ENCODE results near the gene PCDHA7.
"Not testable (repeated sequence)": the region's sequence is repeated elsewhere in the genome, so short reads cannot be mapped to it uniquely, and the experiment has no call there.

The PCDHA7 gene

DNA sequence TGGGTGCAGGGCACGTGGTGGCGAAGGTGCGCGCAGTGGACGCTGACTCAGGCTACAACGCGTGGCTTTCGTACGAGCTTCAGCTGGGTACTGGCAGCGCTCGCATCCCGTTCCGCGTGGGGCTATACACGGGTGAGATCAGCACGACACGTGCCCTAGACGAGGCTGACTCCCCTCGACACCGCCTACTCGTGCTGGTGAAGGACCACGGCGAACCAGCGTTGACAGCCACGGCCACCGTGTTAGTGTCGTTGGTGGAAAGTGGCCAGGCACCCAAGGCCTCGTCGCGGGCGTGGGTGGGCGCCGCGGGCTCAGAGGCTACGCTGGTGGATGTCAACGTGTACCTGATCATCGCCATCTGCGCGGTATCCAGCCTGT is 37.4 kb upstream of the PCDHA7 start:
- TF ChIP-seq, protein P1, sequence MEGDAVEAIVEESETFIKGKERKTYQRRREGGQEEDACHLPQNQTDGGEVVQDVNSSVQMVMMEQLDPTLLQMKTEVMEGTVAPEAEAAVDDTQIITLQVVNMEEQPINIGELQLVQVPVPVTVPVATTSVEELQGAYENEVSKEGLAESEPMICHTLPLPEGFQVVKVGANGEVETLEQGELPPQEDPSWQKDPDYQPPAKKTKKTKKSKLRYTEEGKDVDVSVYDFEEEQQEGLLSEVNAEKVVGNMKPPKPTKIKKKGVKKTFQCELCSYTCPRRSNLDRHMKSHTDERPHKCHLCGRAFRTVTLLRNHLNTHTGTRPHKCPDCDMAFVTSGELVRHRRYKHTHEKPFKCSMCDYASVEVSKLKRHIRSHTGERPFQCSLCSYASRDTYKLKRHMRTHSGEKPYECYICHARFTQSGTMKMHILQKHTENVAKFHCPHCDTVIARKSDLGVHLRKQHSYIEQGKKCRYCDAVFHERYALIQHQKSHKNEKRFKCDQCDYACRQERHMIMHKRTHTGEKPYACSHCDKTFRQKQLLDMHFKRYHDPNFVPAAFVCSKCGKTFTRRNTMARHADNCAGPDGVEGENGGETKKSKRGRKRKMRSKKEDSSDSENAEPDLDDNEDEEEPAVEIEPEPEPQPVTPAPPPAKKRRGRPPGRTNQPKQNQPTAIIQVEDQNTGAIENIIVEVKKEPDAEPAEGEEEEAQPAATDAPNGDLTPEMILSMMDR (IDR thresholded peaks at IDR 0.05; ENCODE audit: insufficient read depth, low read depth, low read length, missing control alignments): no peak
- DNase-seq (ENCODE audit: low read depth): no peak
- no peak overlapping the region for H3K4me3 ChIP-seq (ENCODE audit: low read depth, low read length)

DNA sequence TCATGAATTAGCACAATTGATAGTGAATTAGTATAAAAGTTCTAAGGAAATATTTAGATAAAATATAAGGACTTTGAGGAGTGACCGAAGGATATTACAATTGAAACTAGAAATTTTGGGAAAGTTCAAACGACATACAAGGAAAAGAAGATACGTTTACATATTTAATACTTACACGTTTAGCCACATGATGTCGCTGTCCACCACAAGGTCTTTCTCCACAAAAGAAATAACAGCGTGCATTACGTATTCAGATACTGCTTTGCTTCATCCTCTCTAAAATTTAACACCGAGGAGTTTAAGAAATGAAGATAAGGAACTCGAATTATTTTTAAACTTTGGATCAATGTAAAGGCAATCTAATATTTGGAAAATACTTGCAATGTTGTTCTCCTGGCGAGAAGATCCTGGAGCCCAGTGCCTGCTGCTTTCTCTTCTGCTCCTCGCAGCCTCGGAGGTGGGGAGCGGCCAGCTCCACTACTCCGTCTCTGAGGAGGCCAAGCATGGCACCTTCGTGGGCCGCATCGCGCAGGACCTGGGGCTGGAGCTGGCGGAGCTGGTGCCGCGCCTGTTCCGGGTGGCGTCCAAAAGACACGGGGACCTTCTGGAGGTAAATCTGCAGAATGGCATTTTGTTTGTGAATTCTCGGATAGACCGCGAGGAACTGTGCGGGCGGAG is 33.1 kb upstream of the PCDHA7 start, which contains the start of gene PCDHA3:
PCDHA3 (plus strand) TSS at position 242 of the 678 bp plus-strand sequence.
- TF ChIP-seq, protein P1 (IDR thresholded peaks at IDR 0.05; ENCODE audit: insufficient read depth, low read depth, low read length, missing control alignments): no peak
- no peak within 1 kb of the TSS for H3K4me3 ChIP-seq (ENCODE audit: low read depth, low read length)
- no peak for DNase-seq (ENCODE audit: low read depth)

DNA sequence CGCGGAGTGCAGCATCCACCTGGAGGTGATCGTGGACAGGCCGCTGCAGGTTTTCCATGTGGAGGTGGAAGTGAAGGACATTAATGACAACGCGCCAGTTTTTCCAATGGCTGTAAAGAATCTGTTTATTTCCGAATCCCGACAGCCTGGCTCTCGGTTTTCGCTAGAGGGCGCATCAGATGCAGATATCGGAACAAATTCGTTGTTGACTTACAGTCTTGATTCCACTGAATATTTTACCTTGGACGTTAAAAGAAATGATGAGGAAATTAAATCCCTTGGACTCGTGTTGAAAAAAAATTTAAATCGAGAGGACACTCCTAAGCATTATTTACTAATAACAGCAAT is 32.6 kb upstream of the PCDHA7 start:
- TF ChIP-seq, protein P1 (IDR thresholded peaks at IDR 0.05; ENCODE audit: insufficient read depth, low read depth, low read length, missing control alignments): no peak
- H3K4me3 ChIP-seq (ENCODE audit: low read depth, low read length): no peak overlapping the region
- DNase-seq (ENCODE audit: low read depth): no peak

DNA sequence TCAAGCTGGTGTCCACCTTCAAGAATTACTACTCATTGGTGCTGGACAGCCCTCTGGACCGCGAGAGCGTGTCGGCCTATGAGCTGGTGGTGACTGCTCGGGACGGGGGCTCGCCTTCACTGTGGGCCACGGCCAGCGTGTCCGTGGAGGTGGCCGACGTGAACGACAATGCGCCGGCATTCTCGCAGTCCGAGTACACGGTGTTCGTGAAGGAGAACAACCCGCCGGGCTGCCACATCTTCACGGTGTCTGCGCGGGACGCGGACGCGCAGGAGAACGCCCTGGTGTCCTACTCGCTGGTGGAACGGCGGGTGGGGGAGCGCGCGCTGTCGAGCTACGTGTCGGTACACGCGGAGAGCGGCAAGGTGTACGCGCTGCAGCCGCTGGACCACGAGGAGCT is 31.7 kb upstream of the PCDHA7 start:
- not testable (repeated sequence) for H3K4me3 ChIP-seq (ENCODE audit: low read depth, low read length); DNase-seq (ENCODE audit: low read depth)

DNA sequence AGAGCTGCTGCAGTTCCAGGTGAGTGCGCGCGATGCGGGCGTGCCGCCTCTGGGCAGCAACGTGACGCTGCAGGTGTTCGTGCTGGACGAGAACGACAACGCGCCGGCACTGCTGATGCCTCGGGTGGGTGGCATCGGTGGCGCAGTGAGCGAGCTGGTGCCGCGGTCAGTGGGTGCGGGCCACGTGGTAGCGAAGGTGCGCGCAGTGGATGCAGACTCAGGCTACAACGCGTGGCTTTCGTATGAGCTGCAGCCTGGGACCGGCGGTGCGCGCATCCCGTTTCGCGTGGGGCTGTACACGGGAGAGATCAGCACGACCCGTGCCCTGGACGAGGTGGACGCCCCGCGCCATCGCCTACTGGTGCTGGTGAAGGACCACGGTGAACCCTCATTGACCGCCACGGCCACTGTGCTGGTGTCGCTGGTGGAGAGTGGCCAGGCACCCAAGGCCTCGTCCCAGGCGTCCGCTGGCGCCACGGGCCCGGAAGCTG is 31.2 kb upstream of the PCDHA7 start:
- no peak overlapping the region for H3K4me3 ChIP-seq (ENCODE audit: low read depth, low read length)
- TF ChIP-seq, protein P1 (IDR thresholded peaks at IDR 0.05; ENCODE audit: insufficient read depth, low read depth, low read length, missing control alignments): no peak
- DNase-seq (ENCODE audit: low read depth): no peak

DNA sequence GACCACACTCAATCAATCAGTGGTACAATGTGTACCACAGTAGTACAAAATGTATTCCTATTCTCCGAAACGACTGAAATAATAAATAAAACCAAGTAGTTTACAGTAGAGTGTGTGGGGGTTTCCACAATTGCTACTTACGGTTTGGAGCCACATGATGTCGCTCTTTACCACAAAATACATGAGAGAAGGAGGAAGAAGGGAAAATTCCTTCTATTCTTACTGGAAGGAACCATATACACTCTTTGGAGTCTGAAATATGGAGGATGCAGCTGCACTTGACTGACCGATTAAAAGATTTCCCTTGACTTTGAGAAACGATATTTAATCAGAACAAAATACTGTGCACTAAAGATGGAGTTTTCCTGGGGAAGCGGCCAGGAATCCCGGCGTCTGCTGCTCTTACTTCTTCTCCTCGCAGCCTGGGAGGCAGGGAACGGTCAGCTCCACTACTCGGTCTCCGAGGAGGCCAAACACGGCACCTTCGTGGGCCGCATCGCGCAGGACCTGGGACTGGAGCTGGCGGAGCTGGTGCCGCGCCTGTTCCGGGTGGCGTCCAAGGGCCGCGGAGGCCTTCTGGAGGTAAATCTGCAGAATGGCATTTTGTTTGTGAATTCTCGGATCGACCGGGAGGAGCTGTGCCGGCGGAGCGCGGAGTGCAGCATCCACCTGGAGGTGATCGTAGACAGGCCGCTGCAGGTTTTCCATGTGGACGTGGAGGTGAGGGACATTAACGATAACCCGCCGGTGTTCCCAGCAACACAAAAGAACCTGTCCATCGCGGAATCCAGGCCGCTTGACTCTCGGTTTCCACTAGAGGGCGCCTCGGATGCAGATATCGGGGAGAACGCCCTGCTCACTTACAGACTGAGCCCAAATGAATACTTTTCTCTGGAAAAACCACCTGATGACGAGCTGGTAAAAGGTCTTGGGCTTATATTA is 27.0 kb upstream of the PCDHA7 start, which contains the start of gene PCDHA4:
PCDHA4 (plus strand) TSS at position 235 of the 942 bp plus-strand sequence.
- no peak within 1 kb of the TSS for H3K4me3 ChIP-seq (ENCODE audit: low read depth, low read length)
- no peak for DNase-seq (ENCODE audit: low read depth)
- TF ChIP-seq, protein P1 (IDR thresholded peaks at IDR 0.05; ENCODE audit: insufficient read depth, low read depth, low read length, missing control alignments): no peak

DNA sequence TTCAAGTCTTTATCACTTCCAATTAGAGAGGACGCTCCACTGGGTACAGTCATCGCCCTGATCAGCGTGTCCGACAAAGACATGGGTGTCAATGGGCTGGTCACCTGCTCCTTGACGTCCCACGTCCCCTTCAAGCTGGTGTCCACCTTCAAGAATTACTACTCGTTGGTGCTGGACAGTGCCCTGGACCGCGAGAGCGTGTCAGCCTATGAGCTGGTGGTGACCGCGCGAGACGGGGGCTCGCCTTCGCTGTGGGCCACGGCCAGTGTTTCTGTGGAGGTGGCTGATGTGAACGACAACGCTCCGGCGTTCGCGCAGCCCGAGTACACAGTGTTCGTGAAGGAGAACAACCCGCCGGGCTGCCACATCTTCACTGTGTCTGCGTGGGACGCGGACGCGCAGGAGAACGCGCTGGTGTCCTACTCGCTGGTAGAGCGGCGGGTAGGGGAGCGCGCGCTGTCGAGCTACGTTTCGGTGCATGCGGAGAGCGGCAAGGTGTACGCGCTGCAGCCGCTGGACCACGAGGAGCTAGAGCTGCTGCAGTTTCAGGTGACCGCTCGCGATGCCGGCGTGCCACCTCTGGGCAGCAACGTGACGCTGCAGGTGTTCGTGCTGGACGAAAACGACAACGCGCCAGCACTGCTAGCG is 25.7 kb upstream of the PCDHA7 start:
- H3K4me3 ChIP-seq (ENCODE audit: low read depth, low read length); DNase-seq (ENCODE audit: low read depth): not testable (repeated sequence)

Data from GM12865 (cell line).